ENCODE measurements around the gene KCNS3.

GRCh38 chr2:17877811-17878280 is 621 bp upstream of the KCNS3 start:
- no peak for TF ChIP-seq CTCF (IDR thresholded peaks at IDR 0.05)
- no peak for TF ChIP-seq EZH2phosphoT487 (IDR thresholded peaks at IDR 0.05; ENCODE audit: borderline replicate concordance, low read depth)
- TF ChIP-seq, protein P1, sequence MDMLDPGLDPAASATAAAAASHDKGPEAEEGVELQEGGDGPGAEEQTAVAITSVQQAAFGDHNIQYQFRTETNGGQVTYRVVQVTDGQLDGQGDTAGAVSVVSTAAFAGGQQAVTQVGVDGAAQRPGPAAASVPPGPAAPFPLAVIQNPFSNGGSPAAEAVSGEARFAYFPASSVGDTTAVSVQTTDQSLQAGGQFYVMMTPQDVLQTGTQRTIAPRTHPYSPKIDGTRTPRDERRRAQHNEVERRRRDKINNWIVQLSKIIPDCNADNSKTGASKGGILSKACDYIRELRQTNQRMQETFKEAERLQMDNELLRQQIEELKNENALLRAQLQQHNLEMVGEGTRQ (IDR thresholded peaks at IDR 0.05; ENCODE audit: borderline replicate concordance, low read depth, low read length): no peak
- TF ChIP-seq GABPA (IDR thresholded peaks at IDR 0.05; ENCODE audit: low read depth): no peak
- TF ChIP-seq EP300 (IDR thresholded peaks at IDR 0.05; ENCODE audit: borderline replicate concordance in 1 of 2, low read depth in 1 of 2, low read length in 1 of 2): no peak
- no peak for TF ChIP-seq MAX (IDR thresholded peaks at IDR 0.05; ENCODE audit: low read depth)
- TF ChIP-seq SIN3A (IDR thresholded peaks at IDR 0.05; ENCODE audit: borderline replicate concordance, low read depth, low read length): no peak
- TF ChIP-seq TEAD4 (IDR thresholded peaks at IDR 0.05; ENCODE audit: borderline replicate concordance, insufficient read depth): no peak
- no peak for TF ChIP-seq RCOR1 (IDR thresholded peaks at IDR 0.05; ENCODE audit: low read length)
